Fibroblast of lung (primary cell): ENCODE data around the gene MS4A14. TPM values are rescaled to one million over a fixed set of nuclear protein-coding genes. Genes with fewer than 3 reads are reported as not detected.

Source experiments
- DNase-seq, 2 donors: peaks; one replicate each; pipeline versions ENCODE4 v3.0.0 to v3.0.0-alpha.2; 2010; ENCODE audit warnings: low read depth in 2 of 2
- H2AFZ ChIP-seq: 2 replicates; pipeline ENCODE4 v1.5.1; 2012; ENCODE audit warnings: low read length, control low read depth, inconsistent platforms
- H3K27ac ChIP-seq: 2 replicates; pipeline ENCODE4 v1.5.1; 2011; ENCODE audit warnings: low read length, control low read depth; ENCODE audit not compliant: insufficient read depth
- H3K27me3 ChIP-seq: 2 replicates; pipeline ENCODE4 v1.5.1; 2011; ENCODE audit warnings: mild to moderate bottlenecking, low read length; ENCODE audit not compliant: control insufficient read depth, insufficient read depth
- H3K36me3 ChIP-seq: 2 replicates; pipeline ENCODE4 v1.5.1; 2011; ENCODE audit warnings: low read length; ENCODE audit not compliant: control insufficient read depth, insufficient read depth
- H3K4me1 ChIP-seq: 2 replicates; pipeline ENCODE4 v1.5.1; 2011; ENCODE audit warnings: low read length; ENCODE audit not compliant: control insufficient read depth, insufficient read depth; ENCODE audit errors: extremely low read depth
- H3K4me2 ChIP-seq: 2 replicates; pipeline ENCODE4 v1.5.1; 2011; ENCODE audit warnings: low read length, control low read depth; ENCODE audit not compliant: insufficient read depth; ENCODE audit errors: extremely low read depth
- H3K4me3 ChIP-seq, 4 experiments: fragments of 200-600 bp in 1 of 4; sonication (generic) in 1 of 4; replicated peaks in 1 of 4; 2 replicates each; pipeline ENCODE4 v1.5.1; 2011 to 2016; ENCODE audit warnings: low read length in 4 of 4, low read depth in 3 of 4, mild to moderate bottlenecking in 3 of 4, control low read depth in 2 of 4, inconsistent platforms in 1 of 4, mixed read lengths in 1 of 4; ENCODE audit not compliant: insufficient read depth in 1 of 4; ENCODE audit errors: control extremely low read depth in 1 of 4
- H3K79me2 ChIP-seq: 2 replicates; pipeline ENCODE4 v1.5.1; 2012; ENCODE audit warnings: mild to moderate bottlenecking, low read length, inconsistent platforms; ENCODE audit not compliant: control insufficient read depth, insufficient read depth
- H3K9ac ChIP-seq: 2 replicates; pipeline ENCODE4 v1.5.1; 2011; ENCODE audit warnings: mild to moderate bottlenecking, low read length, control low read depth; ENCODE audit not compliant: insufficient read depth
- H3K9me3 ChIP-seq: 2 replicates; pipeline ENCODE4 v1.5.1; 2012; ENCODE audit warnings: low read depth, low read length; ENCODE audit not compliant: control insufficient read depth, insufficient read depth
- H4K20me1 ChIP-seq: 2 replicates; pipeline ENCODE4 v1.5.1; 2011; ENCODE audit warnings: low read length; ENCODE audit not compliant: control insufficient read depth, insufficient read depth; ENCODE audit errors: extremely low read depth
- CTCF ChIP-seq, 2 donors: IDR thresholded peaks in 1 of 2; conservative IDR thresholded peaks in 1 of 2; 1 replicate in 1 of 2; 2 replicates in 1 of 2; pipeline ENCODE4 v1.5.1; 2011 to 2012; ENCODE audit warnings: low read length in 2 of 2, control low read depth in 1 of 2, inconsistent platforms in 1 of 2, low read depth in 1 of 2, mild to moderate bottlenecking in 1 of 2
- EZH2 ChIP-seq: IDR thresholded peaks from 2 replicates; pipeline ENCODE4 v1.5.1; 2012; ENCODE audit warnings: low read length, control low read depth, mild to moderate bottlenecking; ENCODE audit errors: missing control alignments
- polyA plus RNA-seq, 2 donors: library from polyadenylated mRNA; depleted of rRNA in 1 of 2; stranded (reverse) in 1 of 2; unstranded in 1 of 2; fragments of >200 nt; gene quantifications; 2 replicates each; pipeline ENCODE4 v1.2.1, GENCODE V29; 2011 to 2012; ENCODE audit warnings: missing spikeins in 1 of 2
- total RNA-seq: library from RNA; depleted of rRNA; stranded (reverse); fragments of >200 nt; gene quantifications from 2 replicates; pipeline ENCODE4 v1.2.1, GENCODE V29; 2014

Gene MS4A14
- total and polyA plus RNA-seq, 2 donors (not counting 1 experiment from before 2014, with no cell fraction given) = not detected

DNA sequence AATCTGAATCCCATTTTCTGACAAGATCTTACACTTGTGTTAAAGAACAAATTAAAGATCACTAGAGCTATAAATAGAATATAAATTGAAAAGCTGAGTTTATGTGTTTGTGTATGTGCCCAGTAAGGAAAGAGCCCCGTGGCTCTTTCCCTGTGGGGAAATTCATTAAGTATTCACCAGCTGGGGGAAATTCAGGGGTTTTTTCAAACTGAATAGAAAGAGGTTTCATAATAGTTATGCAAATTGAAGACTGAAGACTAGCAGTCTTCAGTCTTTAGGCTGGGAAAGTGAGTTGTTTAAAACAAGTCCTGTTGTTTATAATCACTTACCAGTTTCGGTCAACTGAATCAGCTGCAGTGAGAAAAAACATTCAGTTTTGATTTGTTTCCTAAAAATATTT, 29.2 kb upstream of the MS4A14 start:
- Histone ChIP-seq H4K20me1 (no peaks in the 10 kb centered on the region), H3K4me2 (no peak overlapping the region), H2AFZ (no peak overlapping the region), H3K4me3 (no peak overlapping the region), H3K9me3 (no peaks in the 10 kb centered on the region), H3K9ac (no peak overlapping the region), H3K36me3 (no peaks in the 10 kb centered on the region), H3K4me1 (no peaks in the 10 kb centered on the region), H3K27me3 (no peaks in the 10 kb centered on the region), H3K79me2 (no peaks in the 10 kb centered on the region), H3K27ac (no peak overlapping the region)
- DNase-seq = no peak
- TF ChIP-seq EZH2 (no peak), CTCF (conservative IDR thresholded peaks at IDR 0.05 in 1 of 2, IDR thresholded peaks at IDR 0.05 in 1 of 2; ENCODE audit: low read depth in 1 of 2, low read length in 2 of 2) (no peak)

GRCh38 chr11:60367896-60368295, 28.4 kb upstream of the MS4A14 start:
- Histone ChIP-seq H3K27ac (no peak overlapping the region), H3K9ac (no peak overlapping the region), H3K79me2 (no peaks in the 10 kb centered on the region), H3K4me1 (no peaks in the 10 kb centered on the region), H3K36me3 (no peaks in the 10 kb centered on the region), H3K4me3 (no peak overlapping the region), H2AFZ (no peak overlapping the region), H4K20me1 (no peaks in the 10 kb centered on the region), H3K4me2 (no peak overlapping the region), H3K9me3 (no peaks in the 10 kb centered on the region), H3K27me3 (no peaks in the 10 kb centered on the region)
- TF ChIP-seq EZH2 (no peak), CTCF (conservative IDR thresholded peaks at IDR 0.05 in 1 of 2, IDR thresholded peaks at IDR 0.05 in 1 of 2; ENCODE audit: low read depth in 1 of 2, low read length in 2 of 2) (no peak)
- no peak for DNase-seq

- H3K9me3 ChIP-seq = no peaks in the 10 kb centered on the region
- H3K36me3 ChIP-seq = no peaks in the 10 kb centered on the region
- no peaks in the 10 kb centered on the region for H3K79me2 ChIP-seq
- H3K4me3 ChIP-seq = no peak overlapping the region
- H3K9ac ChIP-seq = no peak overlapping the region
- H3K27me3 ChIP-seq = no peaks in the 10 kb centered on the region
- no peak for DNase-seq
- no peak for TF ChIP-seq CTCF (conservative IDR thresholded peaks at IDR 0.05 in 1 of 2, IDR thresholded peaks at IDR 0.05 in 1 of 2; ENCODE audit: low read depth in 1 of 2, low read length in 2 of 2)
- TF ChIP-seq EZH2 = no peak
- H4K20me1 ChIP-seq = no peaks in the 10 kb centered on the region
- H2AFZ ChIP-seq = no peak overlapping the region
- no peak overlapping the region for H3K4me2 ChIP-seq
- H3K4me1 ChIP-seq = no peaks in the 10 kb centered on the region
- H3K27ac ChIP-seq = no peak overlapping the region
These were observed 25.9 kb upstream of the MS4A14 start for GRCh38 chr11:60370252-60370810.
